HTR-8/SVneo (cell line): ENCODE measurements around the gene NKX2-2.

Experiments used
- DNase-seq: peaks from one replicate; pipeline ENCODE4 v3.0.0; 2011; ENCODE audit warnings: low spot score, mixed read lengths; ENCODE audit not compliant: insufficient read length
- FAIRE-seq: peaks from 2 replicates; lab custom pipeline; 2011; peaks lifted over from hg19 to GRCh38; lab: Jason Lieb, UNC

Gene NKX2-2

DNA sequence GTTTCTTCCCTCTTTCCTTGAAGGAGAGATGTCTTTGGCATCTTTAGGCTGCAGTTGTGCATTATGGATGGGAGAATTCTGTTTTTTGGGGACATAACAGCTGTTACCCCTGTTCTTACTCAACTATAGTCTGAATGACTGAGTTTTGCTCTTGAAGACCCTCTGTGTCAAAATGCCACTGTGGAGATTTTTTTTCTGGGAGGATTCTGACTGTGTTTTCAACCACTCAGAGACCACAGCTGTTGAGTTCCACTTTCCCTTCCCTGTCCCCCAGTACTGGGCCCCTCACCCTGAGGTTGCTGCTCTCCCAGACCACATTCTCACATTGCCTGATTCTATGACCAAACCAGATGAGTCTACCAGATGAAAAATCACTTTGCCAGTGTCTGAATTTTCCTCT lies 48.1 kb downstream of the NKX2-2 start:
- no peak for FAIRE-seq

DNA sequence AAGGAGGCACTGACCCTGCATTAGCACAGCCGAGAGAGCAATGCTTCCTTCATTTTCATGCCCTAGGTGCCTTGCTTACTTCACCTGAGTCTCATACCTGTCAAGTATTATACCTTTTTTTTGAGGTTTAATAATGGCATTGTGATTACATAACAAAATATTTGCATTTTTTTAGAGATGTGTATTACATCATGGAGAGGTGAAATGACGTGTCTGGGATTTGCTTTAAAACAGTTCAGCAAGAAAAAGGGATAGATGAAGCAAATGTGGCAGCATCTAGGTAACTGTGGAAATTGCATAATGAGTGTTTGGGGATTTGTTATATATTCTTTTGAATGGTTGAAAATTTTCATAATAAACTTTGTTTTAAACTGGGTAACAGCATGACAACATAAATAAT lies 48.9 kb downstream of the NKX2-2 start:
- FAIRE-seq = no peak
- DNase-seq = no peak

More for the DNA sequence above, 48.1 kb downstream of the NKX2-2 start:
- no peak for DNase-seq
